Parathyroid adenoma (tissue), 2 donors: ENCODE measurements around the gene SLC6A12.

Experiments used
- H2AFZ ChIP-seq: fragments of 300-600 bp; sonication (generic); one replicate; pipeline ENCODE4 v1.7.0; 2017; ENCODE audit warnings: antibody characterized with exemption, mild to moderate bottlenecking
- H3K27ac ChIP-seq: fragments of 300-600 bp; sonication (generic); one replicate; pipeline ENCODE4 v1.7.0; 2017
- H3K27me3 ChIP-seq: fragments of 300-600 bp; sonication (generic); one replicate; pipeline ENCODE4 v1.7.0; 2017; ENCODE audit warnings: low read length; ENCODE audit not compliant: control insufficient read depth, insufficient read depth
- H3K36me3 ChIP-seq: fragments of 300-600 bp; sonication (generic); one replicate; pipeline ENCODE4 v1.7.0; 2017; ENCODE audit warnings: low read length; ENCODE audit not compliant: control insufficient read depth, insufficient read depth
- H3K4me1 ChIP-seq: fragments of 300-600 bp; sonication (generic); one replicate; pipeline ENCODE4 v1.7.0; 2017; ENCODE audit warnings: control low read depth
- H3K4me2 ChIP-seq: fragments of 300-600 bp; sonication (generic); one replicate; pipeline ENCODE4 v1.7.0; 2017; ENCODE audit warnings: low read length
- H3K4me3 ChIP-seq: fragments of 300-600 bp; sonication (generic); one replicate; pipeline ENCODE4 v1.7.0; 2017; ENCODE audit warnings: low read depth, low read length
- H3K79me2 ChIP-seq: fragments of 300-600 bp; sonication (generic); one replicate; pipeline ENCODE4 v1.7.0; 2017; ENCODE audit warnings: control low read depth
- H3K9ac ChIP-seq: fragments of 300-600 bp; sonication (generic); one replicate; pipeline ENCODE4 v1.7.0; 2017; ENCODE audit warnings: mild to moderate bottlenecking
- H3K9me3 ChIP-seq: fragments of 300-600 bp; sonication (generic); one replicate; pipeline ENCODE4 v1.7.0; 2017; ENCODE audit warnings: low read length; ENCODE audit not compliant: control insufficient read depth
- CTCF ChIP-seq: fragments of 300-600 bp; sonication (generic); IDR thresholded peaks from one replicate; pipeline ENCODE4 v1.7.0; 2017; ENCODE audit warnings: antibody characterized with exemption, mild to moderate bottlenecking
- donor health status: primary hyperparathyroidism.

The SLC6A12 gene

GRCh38 chr12:214003-214741 lies at the start of gene SLC6A12:
Gene SLC6A12, minus strand, starts transcription at chr12:214157. Its CDS starts 4,171 bp downstream, at chr12:209986.
- no peak within 1 kb of the TSS for H3K4me3 ChIP-seq
- no peak within 1 kb of the TSS for H3K27ac ChIP-seq
- H2AFZ ChIP-seq: peak within 1 kb of the TSS; percentile 61
- peaks cover 26% of the 10 kb centered on the region for H3K4me1 ChIP-seq
- H3K36me3 ChIP-seq: no peaks in the 10 kb centered on the region
- no peak within 1 kb of the TSS for H3K9ac ChIP-seq
- H3K27me3 ChIP-seq: no peaks in the 10 kb centered on the region
- no peaks in the 10 kb centered on the region for H3K9me3 ChIP-seq
- no peaks in the 10 kb centered on the region for H3K79me2 ChIP-seq
- no peak for TF ChIP-seq CTCF
- H3K4me2 ChIP-seq: no peak within 1 kb of the TSS

GRCh38 chr12:263574-263973 lies 49.6 kb upstream of the SLC6A12 start:
- H3K36me3 ChIP-seq: no peaks in the 10 kb centered on the region
- no peak for TF ChIP-seq CTCF
- no peak overlapping the region for H3K4me3 ChIP-seq
- H3K4me1 ChIP-seq: peaks cover 13% of the 10 kb centered on the region
- no peak overlapping the region for H3K9ac ChIP-seq
- H2AFZ ChIP-seq: no peak overlapping the region
- H3K79me2 ChIP-seq: no peaks in the 10 kb centered on the region
- H3K27me3 ChIP-seq: no peaks in the 10 kb centered on the region
- no peak overlapping the region for H3K27ac ChIP-seq
- H3K9me3 ChIP-seq: no peaks in the 10 kb centered on the region
- H3K4me2 ChIP-seq: no peak overlapping the region

- Histone ChIP-seq H3K36me3 (no peaks in the 10 kb centered on the region), H3K9me3 (no peaks in the 10 kb centered on the region), H3K27ac (no peak within 1 kb of the TSS), H3K79me2 (no peaks in the 10 kb centered on the region), H3K9ac (no peak within 1 kb of the TSS), H3K4me2 (no peak within 1 kb of the TSS), H3K27me3 (no peaks in the 10 kb centered on the region), H3K4me1 (peaks cover 7% of the 10 kb centered on the region), H3K4me3 (no peak within 1 kb of the TSS), H2AFZ (no peak within 1 kb of the TSS)
- no peak for TF ChIP-seq CTCF
Observed at GRCh38 chr12:262817-263216, 48.9 kb upstream of the SLC6A12 start, which contains the start of gene SLC6A13. Gene SLC6A13, minus strand, starts transcription at chr12:262836. Its CDS starts 2,784 bp downstream, at chr12:260052.

- H3K79me2 ChIP-seq: no peaks in the 10 kb centered on the region
- no peak overlapping the region for H3K4me3 ChIP-seq
- H2AFZ ChIP-seq: no peak overlapping the region
Observed at GRCh38 chr12:262113-262512, 48.2 kb upstream of the SLC6A12 start.

More at GRCh38 chr12:262113-262512, 48.2 kb upstream of the SLC6A12 start:
- no peak for TF ChIP-seq CTCF
- Histone ChIP-seq H3K4me1 (peaks cover 3% of the 10 kb centered on the region), H3K9ac (no peak overlapping the region), H3K36me3 (no peaks in the 10 kb centered on the region), H3K27me3 (no peaks in the 10 kb centered on the region), H3K9me3 (no peaks in the 10 kb centered on the region), H3K27ac (no peak overlapping the region), H3K4me2 (no peak overlapping the region)
